ENCODE results near the gene ADAMTS2.

Gene ADAMTS2

DNA sequence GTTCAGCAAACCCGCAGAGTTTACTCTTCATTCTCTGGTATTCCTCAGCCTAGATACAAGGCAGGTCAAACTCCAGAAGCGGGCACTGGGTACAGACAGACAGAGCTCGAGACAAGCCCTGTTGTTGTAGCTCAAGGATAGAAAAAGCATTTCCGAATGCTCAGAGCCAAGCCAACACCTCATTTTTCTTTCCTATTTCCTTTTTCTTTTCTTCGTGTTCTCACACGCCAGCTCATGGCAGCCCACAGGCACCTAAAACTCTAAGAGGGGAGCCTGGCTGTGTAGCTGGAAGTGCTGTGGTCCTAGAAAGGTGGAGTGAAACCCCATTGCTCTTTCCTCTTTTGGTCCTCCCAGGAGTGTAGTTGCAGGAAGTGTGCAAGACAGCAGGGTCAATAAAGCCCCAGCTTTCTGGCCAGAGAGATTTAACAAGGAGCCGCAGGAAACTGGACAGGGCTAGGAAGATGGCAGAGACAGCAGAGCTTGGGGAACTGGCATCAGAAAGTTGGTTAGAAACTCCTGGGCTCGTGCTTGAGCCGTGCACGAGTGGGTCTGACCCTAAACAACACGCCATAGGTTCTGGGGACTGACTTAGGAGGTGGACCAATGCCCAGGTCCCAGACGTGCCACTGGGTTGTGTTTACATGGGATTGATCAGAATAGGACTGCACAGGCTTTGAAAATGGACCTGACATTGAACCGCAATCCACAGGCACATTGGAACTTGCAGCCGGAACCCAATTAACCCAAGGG is 41.6 kb downstream of the ADAMTS2 start:
- H2BK12ac ChIP-seq (ENCODE audit: low read length): no peak overlapping the region
- WGBS, 2 donors (ENCODE audit: extremely low coverage in 2 of 2, insufficient read length in 2 of 2, insufficient replicate concordance in 1 of 2): no CpG with 5 or more reads among the region's 14 CpGs
- H3K36me3 ChIP-seq (replicated peaks in 1 of 2; ENCODE audit: control insufficient read depth in 2 of 2, insufficient read depth in 2 of 2, low read length in 2 of 2): no peaks in the 10 kb centered on the region
- H3K14ac ChIP-seq (ENCODE audit: low read length): no peak overlapping the region
- H4K8ac ChIP-seq (ENCODE audit: low read depth, low read length): no peak overlapping the region
- no peak overlapping the region for H3K4me3 ChIP-seq (ENCODE audit: low read length in 2 of 2)
- H3K23ac ChIP-seq (ENCODE audit: low read depth, low read length, poor library complexity): no peak overlapping the region
- H3K9ac ChIP-seq (ENCODE audit: low read depth, low read length, poor library complexity): no peak overlapping the region
- no peak overlapping the region for H2BK120ac ChIP-seq (ENCODE audit: low read depth, low read length)
- H3K4me2 ChIP-seq (ENCODE audit: insufficient read depth, low read length, poor library complexity, severe bottlenecking): no peak overlapping the region
- no peak overlapping the region for H4K91ac ChIP-seq (ENCODE audit: low read depth, low read length, poor library complexity)
- H3K79me1 ChIP-seq (ENCODE audit: low read depth, low read length): no peaks in the 10 kb centered on the region
- H3K9me3 ChIP-seq (replicated peaks in 1 of 2; ENCODE audit: control insufficient read depth in 2 of 2, insufficient read depth in 1 of 2, low read depth in 1 of 2, low read length in 2 of 2): peaks cover 0 to 2% of the 10 kb centered on the region in 2 donors
- H3K4me1 ChIP-seq (ENCODE audit: control insufficient read depth in 2 of 2, insufficient read depth in 1 of 2, low read depth in 1 of 2, low read length in 2 of 2): no peaks in the 10 kb centered on the region
- no peak overlapping the region for H2AK5ac ChIP-seq (ENCODE audit: low read depth, low read length)
- no peak overlapping the region for H2BK15ac ChIP-seq (ENCODE audit: low read length)
- no peak overlapping the region for H3K27ac ChIP-seq (replicated peaks; ENCODE audit: low read length)
- H3K27me3 ChIP-seq (ENCODE audit: control insufficient read depth in 3 of 3, insufficient read depth in 3 of 3, low read depth in 1 of 3, low read length in 3 of 3): no peaks in the 10 kb centered on the region
- no peak for DNase-seq (ENCODE audit: low spot score)
- H2AFZ ChIP-seq (ENCODE audit: low read length): no peak overlapping the region
- no peak overlapping the region for H3K18ac ChIP-seq (ENCODE audit: low read length)
- H3K4ac ChIP-seq (ENCODE audit: low read length): no peak overlapping the region
- no peak overlapping the region for H2BK5ac ChIP-seq (ENCODE audit: low read length)

- Histone ChIP-seq H4K8ac (ENCODE audit: low read depth, low read length) (no peak overlapping the region), H3K23ac (ENCODE audit: low read depth, low read length, poor library complexity) (no peak overlapping the region), H4K91ac (ENCODE audit: low read depth, low read length, poor library complexity) (no peak overlapping the region), H3K18ac (ENCODE audit: low read length) (no peak overlapping the region), H3K4me1 (ENCODE audit: control insufficient read depth in 2 of 2, insufficient read depth in 1 of 2, low read depth in 1 of 2, low read length in 2 of 2) (no peaks in the 10 kb centered on the region), H3K4me2 (ENCODE audit: insufficient read depth, low read length, poor library complexity, severe bottlenecking) (no peak overlapping the region), H3K9ac (ENCODE audit: low read depth, low read length, poor library complexity) (no peak overlapping the region), H3K4ac (ENCODE audit: low read length) (no peak overlapping the region), H3K36me3 (replicated peaks in 1 of 2; ENCODE audit: control insufficient read depth in 2 of 2, insufficient read depth in 2 of 2, low read length in 2 of 2) (no peaks in the 10 kb centered on the region), H3K27ac (replicated peaks; ENCODE audit: low read length) (no peak overlapping the region), H2AFZ (ENCODE audit: low read length) (no peak overlapping the region), H3K9me3 (replicated peaks in 1 of 2; ENCODE audit: control insufficient read depth in 2 of 2, insufficient read depth in 1 of 2, low read depth in 1 of 2, low read length in 2 of 2) (peaks cover 0 to 2% of the 10 kb centered on the region in 2 donors), H2BK120ac (ENCODE audit: low read depth, low read length) (no peak overlapping the region), H2BK15ac (ENCODE audit: low read length) (no peak overlapping the region), H3K27me3 (ENCODE audit: control insufficient read depth in 3 of 3, insufficient read depth in 3 of 3, low read depth in 1 of 3, low read length in 3 of 3) (no peaks in the 10 kb centered on the region), H3K14ac (ENCODE audit: low read length) (no peak overlapping the region), H3K4me3 (ENCODE audit: low read length in 2 of 2) (no peak overlapping the region), H2BK5ac (ENCODE audit: low read length) (no peak overlapping the region), H2BK12ac (ENCODE audit: low read length) (no peak overlapping the region), H3K79me1 (ENCODE audit: low read depth, low read length) (no peaks in the 10 kb centered on the region), H2AK5ac (ENCODE audit: low read depth, low read length) (peak overlapping the region; percentile 11)
- no CpG with 5 or more reads among the region's 13 CpGs for WGBS, 2 donors (ENCODE audit: extremely low coverage in 2 of 2, insufficient read length in 2 of 2, insufficient replicate concordance in 1 of 2)
- no peak for DNase-seq (ENCODE audit: low spot score)
Observed at GRCh38 chr5:179302499-179303185, 42.6 kb downstream of the ADAMTS2 start.

GRCh38 chr5:179301796-179302195 is 43.5 kb downstream of the ADAMTS2 start:
- Histone ChIP-seq H3K9me3 (replicated peaks in 1 of 2; ENCODE audit: control insufficient read depth in 2 of 2, insufficient read depth in 1 of 2, low read depth in 1 of 2, low read length in 2 of 2) (peaks cover 0 to 2% of the 10 kb centered on the region in 2 donors), H2BK120ac (ENCODE audit: low read depth, low read length) (no peak overlapping the region), H4K91ac (ENCODE audit: low read depth, low read length, poor library complexity) (no peak overlapping the region), H4K8ac (ENCODE audit: low read depth, low read length) (no peak overlapping the region), H3K36me3 (replicated peaks in 1 of 2; ENCODE audit: control insufficient read depth in 2 of 2, insufficient read depth in 2 of 2, low read length in 2 of 2) (no peaks in the 10 kb centered on the region), H3K4me3 (ENCODE audit: low read length in 2 of 2) (no peak overlapping the region), H3K27ac (replicated peaks; ENCODE audit: low read length) (no peak overlapping the region), H3K4me1 (ENCODE audit: control insufficient read depth in 2 of 2, insufficient read depth in 1 of 2, low read depth in 1 of 2, low read length in 2 of 2) (no peaks in the 10 kb centered on the region), H3K18ac (ENCODE audit: low read length) (peak overlapping the region; percentile 91), H2AK5ac (ENCODE audit: low read depth, low read length) (peak overlapping the region; percentile 61), H2BK12ac (ENCODE audit: low read length) (peak overlapping the region; percentile 30), H3K27me3 (ENCODE audit: control insufficient read depth in 3 of 3, insufficient read depth in 3 of 3, low read depth in 1 of 3, low read length in 3 of 3) (no peaks in the 10 kb centered on the region), H3K14ac (ENCODE audit: low read length) (peak overlapping the region; percentile 27), H2AFZ (ENCODE audit: low read length) (no peak overlapping the region), H2BK5ac (ENCODE audit: low read length) (no peak overlapping the region), H3K9ac (ENCODE audit: low read depth, low read length, poor library complexity) (no peak overlapping the region), H3K4me2 (ENCODE audit: insufficient read depth, low read length, poor library complexity, severe bottlenecking) (no peak overlapping the region), H3K79me1 (ENCODE audit: low read depth, low read length) (no peaks in the 10 kb centered on the region), H3K4ac (ENCODE audit: low read length) (peak overlapping the region; percentile 27), H3K23ac (ENCODE audit: low read depth, low read length, poor library complexity) (no peak overlapping the region), H2BK15ac (ENCODE audit: low read length) (peak overlapping the region; percentile 49)
- WGBS, 2 donors (ENCODE audit: extremely low coverage in 2 of 2, insufficient read length in 2 of 2, insufficient replicate concordance in 1 of 2): no CpG with 5 or more reads among the region's 17 CpGs
- DNase-seq (ENCODE audit: low spot score): no peak

GRCh38 chr5:179301376-179301775 is 43.9 kb downstream of the ADAMTS2 start:
- Histone ChIP-seq H3K4me3 (ENCODE audit: low read length in 2 of 2) (no peak overlapping the region), H4K8ac (ENCODE audit: low read depth, low read length) (no peak overlapping the region), H3K23ac (ENCODE audit: low read depth, low read length, poor library complexity) (no peak overlapping the region), H2BK120ac (ENCODE audit: low read depth, low read length) (no peak overlapping the region), H4K91ac (ENCODE audit: low read depth, low read length, poor library complexity) (no peak overlapping the region), H2AFZ (ENCODE audit: low read length) (no peak overlapping the region), H3K27me3 (ENCODE audit: control insufficient read depth in 3 of 3, insufficient read depth in 3 of 3, low read depth in 1 of 3, low read length in 3 of 3) (peaks cover 0 to 4% (median 0%) of the 10 kb centered on the region in 3 experiments), H2AK5ac (ENCODE audit: low read depth, low read length) (peak overlapping the region; percentile 61), H3K18ac (ENCODE audit: low read length) (peak overlapping the region; percentile 91), H2BK12ac (ENCODE audit: low read length) (peak overlapping the region; percentile 30), H3K4me2 (ENCODE audit: insufficient read depth, low read length, poor library complexity, severe bottlenecking) (no peak overlapping the region), H3K9me3 (replicated peaks in 1 of 2; ENCODE audit: control insufficient read depth in 2 of 2, insufficient read depth in 1 of 2, low read depth in 1 of 2, low read length in 2 of 2) (peaks cover 0 to 2% of the 10 kb centered on the region in 2 donors), H3K27ac (replicated peaks; ENCODE audit: low read length) (no peak overlapping the region), H3K4me1 (ENCODE audit: control insufficient read depth in 2 of 2, insufficient read depth in 1 of 2, low read depth in 1 of 2, low read length in 2 of 2) (peaks cover 0 to under 1% of the 10 kb centered on the region in 2 donors), H2BK5ac (ENCODE audit: low read length) (no peak overlapping the region), H3K79me1 (ENCODE audit: low read depth, low read length) (no peaks in the 10 kb centered on the region), H3K9ac (ENCODE audit: low read depth, low read length, poor library complexity) (no peak overlapping the region), H3K14ac (ENCODE audit: low read length) (no peak overlapping the region), H3K4ac (ENCODE audit: low read length) (no peak overlapping the region), H2BK15ac (ENCODE audit: low read length) (no peak overlapping the region), H3K36me3 (replicated peaks in 1 of 2; ENCODE audit: control insufficient read depth in 2 of 2, insufficient read depth in 2 of 2, low read length in 2 of 2) (no peaks in the 10 kb centered on the region)
- DNase-seq (ENCODE audit: low spot score): no peak
- WGBS, 2 donors (ENCODE audit: extremely low coverage in 2 of 2, insufficient read length in 2 of 2, insufficient replicate concordance in 1 of 2): no CpG with 5 or more reads among the region's 6 CpGs
